Right cardiac atrium (tissue), 5 donors: ENCODE measurements around the gene CLCN2. TPM values are rescaled to one million over a fixed set of nuclear protein-coding genes. Genes with fewer than 3 reads are reported as not detected.
A peak's percentile ranks its signal among the peaks of the same experiment; 100 is the strongest.

Experiments
- ATAC-seq, 2 donors: fragments of 200-7000 bp; cut with Tn5 transposase; one replicate each; pipeline versions ENCODE4 v1.8.0 to v1.9.1; 2020; ENCODE audit warnings: moderate library complexity in 2 of 2, mild to moderate bottlenecking in 1 of 2
- DNase-seq, 3 donors: peaks; one replicate each; pipeline ENCODE4 v3.0.0-alpha.2; 2020
- H3K27ac ChIP-seq: one replicate; pipeline ENCODE4 v1.5.1; 2013; ENCODE audit warnings: mild to moderate bottlenecking, low read length, control low read depth, moderate library complexity
- H3K27me3 ChIP-seq: one replicate; pipeline ENCODE4 v1.6.1; 2013; ENCODE audit not compliant: control insufficient read depth, insufficient read depth
- H3K4me1 ChIP-seq: one replicate; pipeline ENCODE4 v1.6.1; 2013; ENCODE audit warnings: low read length; ENCODE audit not compliant: control insufficient read depth, insufficient read depth
- H3K4me3 ChIP-seq: one replicate; pipeline ENCODE4 v1.5.1; 2013; ENCODE audit warnings: low read length, control low read depth
- H3K9me3 ChIP-seq: one replicate; pipeline ENCODE4 v1.6.1; 2013; ENCODE audit warnings: low read length; ENCODE audit not compliant: control insufficient read depth
- WGBS: extraction: QIAGEN DNeasy Blood & Tissue Kit; methylation state at CpG from one replicate; pipeline ENCODE4 v1.1.7; 2013; 5-methylcytosine and 5-hydroxymethylcytosine counted together
- intact Hi-C, 4 donors: fragments of 100-400 bp; cut with DNase I; formaldehyde crosslinking; loops; one replicate each; pipeline versions ENCODE4 v1.11.0 to v1.14.0; 2022 to 2023
- polyA plus RNA-seq: library from polyadenylated mRNA; stranded (reverse); fragments of 200-250 nt; gene quantifications from one replicate; pipeline ENCODE4 v1.2.3, GENCODE V29; 2013
- total RNA-seq, 4 donors: library from RNA; stranded (reverse); fragmentation: NEBNext Ultra II Directional; extraction: Animal tissue kit (Norgen Biotek cat#: 25700); gene quantifications; one replicate each; pipeline ENCODE4 v1.2.1, GENCODE V29; 2021
- donor health status: healthy with polysubstance abuse.
- donor health status: DM: no; HTN: yes; CAD: no.
- donor health status: DM: no; HTN: no; CAD: no.
- donor health status: DM: no; HTN: yes; CAD: no; lungs with severe emphysema.
- donor health status: DM: yes; HTN: yes; CAD: no.

Gene CLCN2
- total and polyA plus RNA-seq, 5 donors: 2.0 to 4.9 (median 2.9) TPM

GRCh38 chr3:184380185-184380626, 18.8 kb upstream of the CLCN2 start:
- intact Hi-C loops: loop anchor here in 1 of 4 donors (10.0 kb wide), 1 partner anchor 395 kb away; no protein-coding TSS in a partner anchor
- peak overlapping the region; percentile 3 for H3K27ac ChIP-seq
- no peaks in the 10 kb centered on the region for H3K9me3 ChIP-seq
- H3K4me3 ChIP-seq: peak overlapping the region; percentile 91
- DNase-seq (peak; percentile 77 to 91 (median 89)), ATAC-seq (peak; percentile 41 to 53)
- peaks cover 2% of the 10 kb centered on the region for H3K4me1 ChIP-seq
- 1% methylated on average over 61 of the region's 62 CpGs for WGBS
- no peaks in the 10 kb centered on the region for H3K27me3 ChIP-seq

- peak within 1 kb of the TSS; percentile 91 for H3K4me3 ChIP-seq
- H3K9me3 ChIP-seq: no peaks in the 10 kb centered on the region
- H3K27ac ChIP-seq: peak within 1 kb of the TSS; percentile 14
- WGBS: 11% methylated on average over 67 of the region's 71 CpGs
- DNase-seq: peak; percentile 59 to 86 (median 85)
- peak; percentile 56 to 67 for ATAC-seq
- H3K27me3 ChIP-seq: no peaks in the 10 kb centered on the region
- intact Hi-C loops: loop anchor here in 3 of 4 donors (10.0 kb wide), 3 partner anchors 135 to 395 kb away; no protein-coding TSS in a partner anchor
- peaks cover 2% of the 10 kb centered on the region for H3K4me1 ChIP-seq
Measured at GRCh38 chr3:184379358-184380184, 18.2 kb upstream of the CLCN2 start, which contains the start of gene CHRD. TSS of gene CHRD (plus strand) at chr3:184380054. CDS start at chr3:184380319, 265 bp downstream.

- Histone ChIP-seq H3K27ac (peak overlapping the region; percentile 14), H3K27me3 (no peaks in the 10 kb centered on the region), H3K4me1 (peaks cover 2% of the 10 kb centered on the region), H3K4me3 (no peak overlapping the region), H3K9me3 (no peaks in the 10 kb centered on the region)
- 69% methylated on average over 10 of the region's 10 CpGs for WGBS
- ATAC-seq (no peak), DNase-seq (no peak)
- intact Hi-C loops: loop anchor here in 2 of 4 donors (10.0 kb wide), 2 partner anchors 136 to 166 kb away; no protein-coding TSS in a partner anchor
Measured at GRCh38 chr3:184378651-184379357, 17.4 kb upstream of the CLCN2 start.

- intact Hi-C loops: loop anchor here in 2 of 4 donors (10.0 kb wide), 2 partner anchors 137 to 167 kb away; no protein-coding TSS in a partner anchor
- ATAC-seq: peak; percentile 27 to 36
- H3K4me1 ChIP-seq: peaks cover 2% of the 10 kb centered on the region
Measured at GRCh38 chr3:184377882-184378445, 16.6 kb upstream of the CLCN2 start, which contains the start of gene THPO. TSS of gene THPO (minus strand) at chr3:184378207. CDS start at chr3:184376259, 1,948 bp downstream.

GRCh38 chr3:184377374-184377773, 16.0 kb upstream of the CLCN2 start:
- intact Hi-C loops: loop anchor here in 2 of 4 donors (10.0 kb wide), 2 partner anchors 137 to 167 kb away; no protein-coding TSS in a partner anchor
- H3K9me3 ChIP-seq: no peaks in the 10 kb centered on the region
- no peak overlapping the region for H3K27ac ChIP-seq
- H3K4me1 ChIP-seq: peaks cover 2% of the 10 kb centered on the region
- ATAC-seq: no peak
- DNase-seq: no peak
- no peak overlapping the region for H3K4me3 ChIP-seq
- 76% methylated on average over 5 of the region's 5 CpGs for whole genome bisulfite sequencing
- no peaks in the 10 kb centered on the region for H3K27me3 ChIP-seq

More at GRCh38 chr3:184377882-184378445, 16.6 kb upstream of the CLCN2 start, which contains the start of gene THPO:
- no peaks in the 10 kb centered on the region for H3K9me3 ChIP-seq
- no peaks in the 10 kb centered on the region for H3K27me3 ChIP-seq
- WGBS: 57% methylated on average over 7 of the region's 7 CpGs
- H3K4me3 ChIP-seq: no peak within 1 kb of the TSS
- DNase-seq: peak; percentile 52 to 81 (median 73)
- peak within 1 kb of the TSS; percentile 14 for H3K27ac ChIP-seq

- 85% methylated on average over 12 of the region's 12 CpGs for WGBS
- DNase-seq: no peak
- H3K4me3 ChIP-seq: no peak overlapping the region
- intact Hi-C loops: loop anchor here in 2 of 4 donors (10.0 kb wide), 2 partner anchors 139 to 169 kb away; no protein-coding TSS in a partner anchor
- no peak for ATAC-seq
- H3K27me3 ChIP-seq: no peaks in the 10 kb centered on the region
- no peaks in the 10 kb centered on the region for H3K9me3 ChIP-seq
- no peak overlapping the region for H3K27ac ChIP-seq
- H3K4me1 ChIP-seq: no peaks in the 10 kb centered on the region
Measured at GRCh38 chr3:184375747-184376461, 14.5 kb upstream of the CLCN2 start.

GRCh38 chr3:184373422-184373821, 12.0 kb upstream of the CLCN2 start:
- peak; percentile 22 to 61 for ATAC-seq
- H3K27me3 ChIP-seq: no peaks in the 10 kb centered on the region
- H3K9me3 ChIP-seq: no peaks in the 10 kb centered on the region
- intact Hi-C loops: loop anchor here (5.0 to 10.0 kb wide), 3 partner anchors 141 to 171 kb away; no protein-coding TSS in a partner anchor
- WGBS: 70% methylated on average over 6 of the region's 6 CpGs
- no peak overlapping the region for H3K4me3 ChIP-seq
- H3K4me1 ChIP-seq: peaks cover 6% of the 10 kb centered on the region
- peak in 2 of 3 donors; percentile 52 to 56 for DNase-seq
- H3K27ac ChIP-seq: no peak overlapping the region

GRCh38 chr3:184372911-184373310, 11.5 kb upstream of the CLCN2 start:
- 71% methylated on average over 5 of the region's 5 CpGs for WGBS
- Histone ChIP-seq H3K27ac (no peak overlapping the region), H3K4me1 (peaks cover 6% of the 10 kb centered on the region), H3K27me3 (no peaks in the 10 kb centered on the region), H3K9me3 (no peaks in the 10 kb centered on the region), H3K4me3 (no peak overlapping the region)
- DNase-seq (no peak), ATAC-seq (no peak)
- intact Hi-C loops: loop anchor here (5.0 to 10.0 kb wide), 3 partner anchors 142 to 172 kb away; no protein-coding TSS in a partner anchor

- Histone ChIP-seq H3K4me1 (peaks cover 6% of the 10 kb centered on the region), H3K9me3 (no peaks in the 10 kb centered on the region), H3K27me3 (no peaks in the 10 kb centered on the region), H3K4me3 (no peak overlapping the region), H3K27ac (no peak overlapping the region)
- DNase-seq: no peak
- intact Hi-C loops: loop anchor here (5.0 to 10.0 kb wide), 3 partner anchors 142 to 172 kb away; no protein-coding TSS in a partner anchor
- WGBS: 71% methylated on average over 8 of the region's 8 CpGs
- ATAC-seq: no peak
Measured at GRCh38 chr3:184372296-184372821, 11.0 kb upstream of the CLCN2 start.
